ENCODE data around the gene KCTD6. TPM values are rescaled to one million over a fixed set of nuclear protein-coding genes. Genes with fewer than 3 reads are reported as not detected.

Gene KCTD6
- polyA plus RNA-seq, 3 donors, result 29.7 to 37.6 (median 35.1) TPM

DNA sequence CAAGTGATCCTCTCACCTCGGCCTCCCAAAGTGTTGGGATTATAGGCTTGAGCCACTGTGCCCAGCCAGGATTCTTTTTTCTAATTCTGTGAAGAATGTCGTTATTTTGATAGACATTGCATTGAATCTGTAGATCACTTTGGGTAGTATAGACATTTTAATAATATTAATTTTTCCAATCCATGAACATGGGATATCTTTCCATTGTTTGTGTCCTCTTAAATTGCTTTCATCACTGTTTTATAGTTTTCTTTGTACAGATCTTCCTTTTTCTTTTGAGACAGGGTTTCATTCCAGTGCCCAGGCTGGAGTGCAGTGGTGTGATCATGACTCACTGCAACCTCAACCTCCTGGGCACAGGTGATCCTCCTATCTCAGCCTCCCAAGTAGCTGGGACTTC is 11.6 kb upstream of the KCTD6 start:
- no peak for DNase-seq

DNA sequence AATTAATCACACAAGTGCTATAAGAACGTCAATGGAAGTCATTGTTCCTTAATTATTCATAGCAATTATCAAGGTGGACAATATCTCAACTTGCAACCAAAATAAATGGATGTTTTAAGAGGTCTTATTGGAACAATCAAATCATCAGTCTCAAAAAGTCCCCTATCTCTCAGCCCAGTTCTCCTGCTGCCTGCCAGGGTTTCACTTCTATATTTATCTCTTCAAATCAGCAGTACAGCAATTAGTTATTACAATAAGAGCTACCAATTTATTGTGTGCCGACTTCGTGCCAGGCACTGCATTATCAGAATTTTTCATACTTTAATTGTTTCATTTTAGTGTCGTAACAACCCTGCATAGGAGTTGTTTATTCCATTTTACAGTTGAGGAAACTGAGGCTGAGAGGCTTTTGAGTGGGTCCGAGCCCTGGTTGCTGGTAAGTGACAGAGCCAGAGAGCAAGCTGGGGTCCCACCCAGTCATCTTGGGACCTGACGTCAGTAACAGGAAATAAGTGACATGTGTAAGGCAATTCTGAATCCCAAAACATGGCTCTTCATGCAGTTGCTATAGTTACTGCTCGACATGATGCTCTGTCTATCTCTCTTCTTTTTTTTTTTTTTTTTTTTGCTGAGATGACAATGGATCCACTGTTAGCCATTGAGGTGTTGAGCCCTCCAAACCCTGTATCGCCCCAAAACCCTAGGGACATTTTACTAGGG is 8.8 kb upstream of the KCTD6 start:
- DNase-seq, result no peak

DNA sequence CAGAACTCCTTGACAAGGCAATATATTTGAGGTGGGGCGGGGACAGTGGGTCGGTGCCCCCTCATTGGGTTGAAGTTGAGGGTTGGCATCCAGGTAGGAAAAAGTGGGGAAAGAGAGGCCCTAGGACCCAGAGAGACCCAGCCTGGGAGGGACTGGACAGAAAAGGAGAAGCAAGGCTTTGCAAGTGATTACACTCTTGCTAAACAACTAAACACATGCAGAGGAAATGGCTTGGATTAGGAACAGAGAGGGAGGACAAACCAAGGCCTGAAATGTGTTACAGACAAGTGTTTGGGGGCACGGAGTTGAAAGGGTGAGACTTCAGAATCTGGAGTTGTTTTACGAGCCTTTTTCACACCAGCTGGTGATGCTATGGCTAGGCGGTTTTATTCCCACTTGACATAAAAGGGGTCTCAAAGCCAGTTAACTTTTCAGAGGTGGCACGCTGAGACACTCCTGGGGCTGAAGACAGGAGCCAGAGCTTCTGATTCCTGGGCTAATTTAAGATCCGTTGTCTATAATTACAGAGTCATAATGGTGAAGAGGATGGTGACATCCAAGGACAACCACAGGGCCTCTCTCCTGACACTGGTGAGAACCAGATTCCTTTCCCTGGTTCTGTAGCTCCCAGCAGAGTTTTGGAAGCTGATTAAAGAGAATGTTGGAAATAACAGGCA is 7.7 kb upstream of the KCTD6 start:
- DNase-seq, result no peak

GRCh38 chr3:58484722-58485069 is 7.2 kb upstream of the KCTD6 start:
- DNase-seq, result no peak

DNA sequence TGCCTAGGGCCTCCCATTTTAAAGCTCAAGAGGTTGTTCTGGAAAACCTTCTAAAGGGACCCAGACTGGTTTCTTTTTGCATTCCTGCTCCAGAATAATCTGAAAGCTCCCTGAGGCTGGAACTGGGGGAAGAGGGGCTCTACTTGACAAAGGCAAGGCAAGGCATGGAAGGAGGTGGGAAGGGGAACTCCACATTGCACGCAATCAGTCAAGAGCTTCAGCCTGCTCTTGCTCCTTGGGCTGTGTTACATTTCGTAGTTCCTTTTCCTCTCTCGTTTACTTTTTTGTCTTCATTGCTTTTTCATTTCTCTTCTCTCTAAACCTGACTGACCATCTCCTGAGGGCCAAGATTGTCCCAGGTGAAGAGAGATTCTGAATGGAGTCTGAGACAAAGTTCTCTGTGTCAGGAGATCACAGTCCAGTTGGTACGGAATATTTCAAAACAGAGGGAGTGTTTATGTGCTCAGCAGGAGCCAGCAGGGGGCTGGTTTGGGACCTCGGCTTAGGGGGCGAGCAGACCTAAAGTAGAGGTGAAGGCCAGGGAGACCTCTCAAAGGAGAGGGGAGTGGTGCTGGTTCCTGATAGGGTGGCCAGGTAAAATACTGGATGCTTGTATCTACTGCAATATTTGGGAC is 6.0 kb upstream of the KCTD6 start:
- DNase-seq, result no peak

GRCh38 chr3:58487140-58487886 is 4.6 kb upstream of the KCTD6 start:
- DNase-seq, result no peak

GRCh38 chr3:58488967-58489366 is 2.9 kb upstream of the KCTD6 start:
- no peak for DNase-seq

- no peak for DNase-seq
Measured at GRCh38 chr3:58490860-58491501, 915 bp upstream of the KCTD6 start.

DNA sequence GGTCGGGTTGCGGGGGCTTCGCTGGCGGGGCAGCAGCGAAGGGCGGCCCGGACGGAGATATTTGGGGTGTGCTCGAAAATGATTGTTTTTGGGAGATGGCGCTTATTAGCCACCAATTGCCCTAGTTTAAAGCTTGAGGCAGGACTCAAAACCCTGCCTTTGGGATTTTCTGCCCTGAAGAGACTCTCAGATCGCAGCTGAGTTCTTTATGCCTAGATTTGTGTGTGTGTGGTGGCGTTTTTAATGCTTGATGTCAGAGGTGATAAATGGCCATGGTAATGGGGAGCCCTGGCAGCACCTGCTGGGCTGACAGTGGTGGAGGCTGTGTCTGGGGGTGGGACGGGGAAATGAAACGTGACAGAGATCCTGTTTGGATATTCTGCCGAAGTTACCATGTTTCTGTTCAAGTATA is 604 bp downstream of the KCTD6 start:
- DNase-seq, result peak; percentile 65

DNA sequence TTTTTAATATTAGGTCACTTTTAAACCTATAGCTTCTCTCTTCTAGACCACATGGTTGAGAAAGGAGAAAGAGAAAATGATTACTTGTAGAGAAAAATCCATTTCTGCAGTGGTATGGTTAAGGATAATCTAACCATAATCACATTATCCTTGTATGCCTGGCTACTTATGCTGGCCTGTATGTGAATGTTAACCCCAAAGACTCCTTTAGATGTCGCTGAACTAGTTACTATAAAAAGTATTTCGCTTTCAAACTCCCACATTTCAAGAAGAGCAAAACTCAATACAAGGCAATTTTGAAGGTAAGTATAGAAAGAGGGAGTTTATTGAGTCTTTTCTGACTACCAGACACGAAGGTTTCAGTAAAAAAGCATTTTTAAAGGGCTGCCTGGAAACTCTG is 2.2 kb downstream of the KCTD6 start:
- DNase-seq, result no peak

DNA sequence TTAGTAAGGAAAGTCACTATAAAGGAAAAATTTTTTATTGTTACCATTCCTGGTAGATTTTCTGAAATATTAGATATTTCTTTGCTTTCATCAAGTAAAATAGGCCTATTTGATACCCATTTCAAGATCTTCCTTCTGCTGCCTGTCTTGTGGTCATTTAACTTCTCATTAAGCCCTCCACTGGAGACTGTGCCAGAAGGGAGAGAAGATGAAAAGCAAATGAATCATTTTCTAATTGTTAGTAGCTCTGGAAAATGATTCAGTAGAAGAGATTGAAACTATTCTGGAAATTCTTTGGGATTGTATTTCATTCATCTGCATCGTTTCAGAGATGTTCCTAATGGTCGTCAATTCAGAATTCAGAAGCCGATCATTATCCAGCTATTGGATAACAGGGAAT is 3.2 kb downstream of the KCTD6 start:
- DNase-seq, result no peak

DNA sequence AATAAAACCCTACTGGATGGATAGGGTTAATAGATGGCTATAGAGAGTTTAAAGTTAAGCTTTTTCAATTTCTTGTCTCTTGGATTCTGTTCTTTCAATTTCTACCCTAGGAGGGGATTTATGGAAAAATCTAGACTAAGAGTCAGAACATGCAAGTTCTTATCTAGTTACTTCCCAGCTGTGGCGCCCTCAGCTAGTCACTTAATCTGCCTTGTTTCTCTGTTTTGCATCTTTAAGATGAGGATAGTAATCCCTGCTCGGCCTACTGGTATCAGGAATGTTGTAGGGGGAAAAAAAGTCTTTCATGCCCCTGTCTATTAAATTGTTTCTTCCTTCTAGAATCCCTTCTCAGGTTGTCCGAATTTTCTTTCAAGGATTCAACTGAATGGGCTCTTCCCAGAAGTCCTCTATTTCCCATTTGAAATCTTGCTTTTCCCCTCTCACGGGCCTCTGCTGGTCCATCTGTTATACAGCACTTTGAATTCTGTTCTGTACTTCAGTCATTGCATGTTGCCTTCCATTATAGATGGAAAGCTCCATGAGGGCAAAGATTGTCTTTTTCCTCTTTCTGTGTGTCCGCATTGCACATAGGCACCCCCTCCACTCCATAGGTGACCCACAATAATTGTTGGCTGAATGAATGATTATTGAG is 4.4 kb downstream of the KCTD6 start:
- no peak for DNase-seq

GRCh38 chr3:58497097-58497496 is 5.2 kb downstream of the KCTD6 start:
- no peak for DNase-seq

- DNase-seq, result no peak
Measured at GRCh38 chr3:58502872-58503271, 11.0 kb downstream of the KCTD6 start.

- no peak for DNase-seq
Measured at GRCh38 chr3:58507356-58508078, 15.6 kb downstream of the KCTD6 start.

DNA sequence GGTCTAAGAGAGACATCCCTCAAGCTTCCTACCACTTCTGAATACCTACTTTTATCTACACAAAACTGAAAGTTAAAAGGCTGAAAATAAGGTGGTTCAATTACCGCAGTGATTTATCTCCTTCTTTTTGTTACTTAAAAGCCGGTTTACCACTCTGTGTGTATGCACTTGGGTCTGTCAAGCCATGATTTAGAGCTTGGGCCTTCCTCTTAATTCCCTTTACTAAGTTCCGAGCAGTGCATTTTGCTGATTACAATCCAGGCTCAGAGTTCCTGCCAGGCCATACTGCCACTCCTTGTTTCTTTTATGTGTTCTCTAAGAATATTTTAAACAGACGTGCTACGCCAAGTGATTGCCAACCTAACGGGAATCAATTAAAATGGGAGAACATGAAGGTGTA is 16.5 kb downstream of the KCTD6 start:
- no peak for DNase-seq

GRCh38 chr3:58514405-58514804 is 22.5 kb downstream of the KCTD6 start:
- DNase-seq, result no peak

- peak; percentile 63 for DNase-seq
Measured at GRCh38 chr3:58518291-58518789, 26.4 kb downstream of the KCTD6 start.

- no peak for DNase-seq
Measured at GRCh38 chr3:58519668-58520402, 27.9 kb downstream of the KCTD6 start.

All from renal pelvis (tissue), 4 donors.